ENCODE data around the gene TAGLN.

DNA sequence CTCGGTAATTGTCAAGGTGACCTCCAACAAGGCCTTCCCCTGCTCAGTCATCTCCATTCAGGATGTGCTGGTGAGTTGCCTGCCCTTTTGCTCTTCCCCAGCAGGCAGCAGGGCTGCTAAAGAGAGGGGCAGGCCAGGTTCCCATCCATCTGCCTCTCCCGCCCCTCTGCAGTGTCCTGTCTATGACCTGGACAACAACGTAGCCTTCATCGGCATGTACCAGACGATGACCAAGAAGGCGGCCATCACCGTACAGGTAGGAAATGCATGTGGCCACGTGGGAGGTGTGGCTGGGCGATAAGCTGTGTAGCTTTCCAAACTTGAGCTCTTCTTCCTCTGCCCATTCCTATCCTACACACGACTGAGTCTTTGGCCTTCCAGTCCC lies 16.6 kb upstream of the TAGLN start:
- TF ChIP-seq CTCF (IDR thresholded peaks at IDR 0.05): no peak
- TF ChIP-seq POLR2A (IDR thresholded peaks at IDR 0.05; ENCODE audit: low read length): no peak
- TF ChIP-seq, protein P1, sequence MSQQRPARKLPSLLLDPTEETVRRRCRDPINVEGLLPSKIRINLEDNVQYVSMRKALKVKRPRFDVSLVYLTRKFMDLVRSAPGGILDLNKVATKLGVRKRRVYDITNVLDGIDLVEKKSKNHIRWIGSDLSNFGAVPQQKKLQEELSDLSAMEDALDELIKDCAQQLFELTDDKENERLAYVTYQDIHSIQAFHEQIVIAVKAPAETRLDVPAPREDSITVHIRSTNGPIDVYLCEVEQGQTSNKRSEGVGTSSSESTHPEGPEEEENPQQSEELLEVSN (IDR thresholded peaks at IDR 0.05; ENCODE audit: borderline replicate concordance, low read depth): no peak
- TF ChIP-seq EP300 (IDR thresholded peaks at IDR 0.05): no peak
- TF ChIP-seq, protein P2, sequence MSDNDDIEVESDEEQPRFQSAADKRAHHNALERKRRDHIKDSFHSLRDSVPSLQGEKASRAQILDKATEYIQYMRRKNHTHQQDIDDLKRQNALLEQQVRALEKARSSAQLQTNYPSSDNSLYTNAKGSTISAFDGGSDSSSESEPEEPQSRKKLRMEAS (IDR thresholded peaks at IDR 0.05): no peak
- TF ChIP-seq RAD21 (conservative IDR thresholded peaks at IDR 0.05 in 1 of 2, IDR thresholded peaks at IDR 0.05 in 1 of 2): no peak
- TF ChIP-seq REST (IDR thresholded peaks at IDR 0.05): no peak
- no peak for TF ChIP-seq PHF8 (IDR thresholded peaks at IDR 0.05; ENCODE audit: borderline replicate concordance, low read depth)

Measured in A549 (cell line).